ENCODE measurements around the gene NUDT12.

NUDT12 gene

DNA sequence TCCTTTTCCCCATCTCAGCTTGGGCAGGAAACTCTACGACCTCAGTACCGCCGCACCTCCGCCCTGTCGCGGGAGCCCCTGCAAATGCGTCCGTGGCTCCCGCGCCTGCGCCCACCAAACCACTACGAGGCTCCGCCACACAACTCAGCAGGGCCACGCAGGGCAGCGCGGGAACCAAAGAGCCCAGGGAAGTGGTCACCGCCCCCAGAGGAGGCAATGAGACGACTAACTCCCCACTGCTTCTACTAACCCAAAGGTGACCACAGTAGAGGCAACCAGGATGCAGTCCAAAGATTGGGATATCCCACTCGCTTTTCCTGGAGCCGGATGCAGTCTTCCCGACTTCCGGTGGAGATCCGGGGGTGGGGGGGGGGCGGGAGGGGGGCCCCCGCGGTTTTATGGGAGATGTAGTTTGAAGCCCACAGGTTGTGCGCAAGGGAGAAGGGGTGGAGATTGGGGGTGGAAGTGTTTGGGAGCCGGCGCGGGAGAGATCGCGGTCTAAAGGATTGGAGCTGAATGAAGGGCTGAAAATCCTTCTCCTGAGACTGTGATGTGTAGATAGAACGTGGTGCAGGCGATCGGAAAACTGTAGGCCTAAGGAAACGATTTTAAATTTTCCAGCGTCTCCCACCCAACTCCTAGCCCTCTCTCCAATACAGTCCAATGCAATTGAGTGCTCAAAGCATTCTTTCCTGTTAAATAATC lies at the start of gene NUDT12:
NUDT12 (minus strand) TSS at position 337 of the 705 bp plus-strand sequence. CDS start 2,541 bp downstream, outside the sequence.
- peak; percentile 88 for DNase-seq (ENCODE audit: low spot score)

- DNase-seq (ENCODE audit: low spot score): no peak
Observed at GRCh38 chr5:103607346-103607745, 44.8 kb upstream of the NUDT12 start.

GRCh38 chr5:103605277-103605676 lies 42.7 kb upstream of the NUDT12 start:
- DNase-seq (ENCODE audit: low spot score): peak; percentile 20

DNA sequence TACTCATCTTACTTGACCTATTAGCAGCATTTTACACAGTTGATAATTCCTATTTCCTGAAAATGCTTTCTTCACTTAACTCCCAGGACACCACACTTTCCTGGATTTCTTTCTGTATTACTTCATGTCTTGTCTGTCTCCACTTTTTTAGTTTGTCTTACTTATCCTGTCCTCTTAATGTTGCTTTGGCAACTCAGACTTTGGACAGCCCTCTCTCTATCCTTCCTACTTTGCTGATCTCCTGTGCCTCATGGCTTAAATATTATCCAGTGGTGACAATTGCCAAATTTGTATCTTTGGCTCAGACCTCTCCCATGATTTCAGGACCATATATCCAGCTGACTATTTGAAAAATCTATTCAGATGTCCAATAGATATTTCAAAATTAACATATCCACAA lies 39.8 kb upstream of the NUDT12 start:
- DNase-seq (ENCODE audit: low spot score): no peak

- DNase-seq (ENCODE audit: low spot score): no peak
Observed at GRCh38 chr5:103601314-103601713, 38.7 kb upstream of the NUDT12 start.

- DNase-seq (ENCODE audit: low spot score): no peak
Observed at GRCh38 chr5:103600086-103600485, 37.5 kb upstream of the NUDT12 start.

DNA sequence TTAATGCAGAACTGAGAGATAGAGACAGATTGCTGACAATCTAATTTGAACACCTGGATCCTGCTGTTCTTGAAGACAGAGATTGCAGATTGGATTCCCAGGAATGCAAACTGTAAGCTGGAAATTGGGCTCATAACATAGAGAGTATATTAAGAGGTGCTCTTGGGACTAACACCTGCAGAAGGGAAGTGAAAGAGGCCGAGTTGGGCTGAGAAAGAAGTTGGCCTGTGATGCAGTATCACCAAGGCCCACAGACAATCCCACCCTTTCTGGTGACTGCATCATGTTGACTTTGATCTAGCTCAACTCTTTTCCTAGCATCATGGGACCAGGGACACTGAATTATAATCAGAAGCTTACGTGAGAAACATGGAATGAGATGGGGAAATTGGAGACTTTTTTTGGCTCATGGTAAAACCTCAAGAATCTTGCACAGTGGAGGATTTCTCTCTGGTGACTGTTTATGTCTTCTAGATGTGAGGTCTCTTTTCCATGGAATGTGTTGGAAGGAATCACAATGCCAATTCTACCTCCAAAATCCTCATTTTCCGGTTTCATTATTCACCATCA lies 36.5 kb upstream of the NUDT12 start:
- no peak for DNase-seq (ENCODE audit: low spot score)

GRCh38 chr5:103590221-103590620 lies 27.6 kb upstream of the NUDT12 start:
- no peak for DNase-seq (ENCODE audit: low spot score)

DNA sequence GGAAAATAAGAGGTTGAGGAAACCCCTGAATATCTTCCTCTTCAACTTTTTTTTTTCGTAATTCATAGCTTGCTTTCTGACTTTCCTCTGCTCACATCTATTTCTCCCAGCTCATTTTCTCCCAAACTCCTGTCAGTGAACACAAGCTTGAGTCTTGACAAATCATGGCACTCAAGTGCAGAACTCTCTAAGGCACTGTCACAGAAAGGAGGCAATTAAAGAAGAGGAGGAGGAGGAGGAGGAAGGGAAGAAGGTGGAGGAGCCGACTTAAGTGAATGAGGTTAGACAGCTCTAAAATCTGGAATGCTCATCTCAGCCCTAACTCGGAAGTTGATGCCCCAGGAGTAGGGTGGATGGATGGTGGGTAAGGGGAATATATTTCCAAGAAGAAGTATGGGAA lies 27.2 kb upstream of the NUDT12 start:
- DNase-seq (ENCODE audit: low spot score): no peak

GRCh38 chr5:103589357-103589756 lies 26.8 kb upstream of the NUDT12 start:
- DNase-seq (ENCODE audit: low spot score): no peak

- DNase-seq (ENCODE audit: low spot score): no peak
Observed at GRCh38 chr5:103587185-103587748, 24.7 kb upstream of the NUDT12 start.

GRCh38 chr5:103582364-103582763 lies 19.8 kb upstream of the NUDT12 start:
- DNase-seq (ENCODE audit: low spot score): peak; percentile 40

GRCh38 chr5:103573411-103573810 lies 10.8 kb upstream of the NUDT12 start:
- peak; percentile 15 for DNase-seq (ENCODE audit: low spot score)

- DNase-seq (ENCODE audit: low spot score): no peak
Observed at GRCh38 chr5:103572454-103572853, 9.9 kb upstream of the NUDT12 start.

DNA sequence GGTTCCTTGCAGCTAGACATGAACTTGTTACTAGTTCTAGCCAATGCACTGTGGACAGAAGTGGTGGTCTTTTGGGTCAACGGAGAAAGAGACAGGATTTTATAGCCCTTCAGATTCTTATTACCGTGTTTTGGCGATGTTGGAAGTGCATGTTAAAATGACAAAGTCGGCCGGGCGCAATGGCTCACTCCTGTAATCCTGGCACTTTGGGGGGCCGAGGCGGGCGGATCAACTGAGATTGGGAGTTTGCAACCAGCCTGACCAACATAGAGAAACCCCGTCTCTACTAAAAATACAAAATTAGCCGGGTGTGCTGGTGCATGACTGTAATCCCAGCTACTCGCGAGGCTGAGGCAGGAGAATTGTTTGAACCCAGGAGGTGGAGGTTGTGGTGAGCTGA lies 9.1 kb upstream of the NUDT12 start:
- DNase-seq (ENCODE audit: low spot score): no peak

DNA sequence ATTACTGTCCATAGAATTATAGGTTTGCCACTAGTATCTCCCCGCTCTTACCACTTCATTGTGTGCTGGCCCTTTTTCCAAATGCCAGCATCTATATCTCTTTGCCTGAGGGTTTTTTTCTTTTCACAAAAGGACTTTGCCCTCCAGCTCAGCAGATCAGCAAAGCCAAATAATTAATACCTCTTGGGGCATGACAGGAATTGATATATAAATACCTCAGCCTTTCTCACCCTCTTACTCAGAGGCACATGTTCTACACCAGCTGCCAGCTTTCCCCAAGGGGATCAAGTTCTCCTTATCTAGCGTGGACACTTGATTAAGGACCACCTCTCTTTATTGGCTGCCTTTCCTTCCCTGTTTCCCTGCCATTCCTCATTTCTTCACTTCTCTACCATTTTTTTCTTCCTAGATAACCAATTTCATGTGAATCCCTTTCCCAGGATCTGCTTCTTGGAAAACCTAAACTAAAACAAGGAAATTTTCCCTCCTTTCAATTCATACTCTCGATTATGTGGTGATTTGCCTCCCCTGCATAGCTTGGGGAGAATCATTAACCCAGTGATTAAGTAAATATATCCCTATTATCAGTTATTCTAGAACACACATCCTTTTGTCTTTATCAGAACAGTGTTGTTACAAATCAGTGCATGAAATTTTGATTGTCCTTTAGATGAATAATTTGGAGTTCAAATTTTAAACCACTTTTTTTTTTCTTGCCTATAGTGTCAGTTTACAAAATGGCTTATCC lies 6.9 kb upstream of the NUDT12 start:
- DNase-seq (ENCODE audit: low spot score): no peak

- DNase-seq (ENCODE audit: low spot score): no peak
Observed at GRCh38 chr5:103565719-103566118, 3.1 kb upstream of the NUDT12 start.

DNA sequence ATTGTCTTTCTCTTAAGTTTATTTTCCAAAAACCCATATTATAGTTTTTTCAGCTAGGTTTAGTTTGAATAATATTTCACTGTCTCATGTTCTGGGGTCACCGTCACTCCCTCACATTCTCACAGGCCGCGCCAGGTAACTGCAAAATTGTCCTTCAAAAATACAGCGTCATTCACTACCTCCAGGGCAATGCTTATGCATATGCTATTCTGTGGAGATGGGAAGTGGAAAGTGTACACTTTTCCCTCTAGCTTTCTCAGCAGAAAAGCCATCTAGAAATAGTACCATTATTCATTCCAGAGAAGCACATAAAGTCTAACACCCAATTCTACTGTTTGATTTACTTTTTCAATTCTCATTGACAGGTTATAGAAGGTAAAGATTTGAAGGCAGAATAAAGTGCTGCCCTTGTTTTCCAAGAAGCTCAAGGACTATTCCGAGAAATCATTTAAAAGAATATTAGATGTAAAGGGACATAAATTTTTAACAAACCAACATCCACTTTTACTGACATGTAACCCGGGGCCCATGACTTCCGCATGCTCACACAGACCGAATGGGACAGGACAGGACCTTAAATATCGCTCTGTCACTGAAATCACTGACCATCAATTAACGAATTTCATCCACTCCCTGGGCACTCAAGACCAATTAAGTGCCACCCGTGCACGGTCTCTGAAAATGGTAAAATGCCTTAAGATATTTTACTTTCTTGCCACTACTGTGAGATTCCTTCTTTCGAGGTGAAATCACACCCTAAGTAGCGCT lies 720 bp downstream of the NUDT12 start:
- DNase-seq (ENCODE audit: low spot score): no peak

GRCh38 chr5:103560826-103561225 lies 1.8 kb downstream of the NUDT12 start:
- no peak for DNase-seq (ENCODE audit: low spot score)

DNA sequence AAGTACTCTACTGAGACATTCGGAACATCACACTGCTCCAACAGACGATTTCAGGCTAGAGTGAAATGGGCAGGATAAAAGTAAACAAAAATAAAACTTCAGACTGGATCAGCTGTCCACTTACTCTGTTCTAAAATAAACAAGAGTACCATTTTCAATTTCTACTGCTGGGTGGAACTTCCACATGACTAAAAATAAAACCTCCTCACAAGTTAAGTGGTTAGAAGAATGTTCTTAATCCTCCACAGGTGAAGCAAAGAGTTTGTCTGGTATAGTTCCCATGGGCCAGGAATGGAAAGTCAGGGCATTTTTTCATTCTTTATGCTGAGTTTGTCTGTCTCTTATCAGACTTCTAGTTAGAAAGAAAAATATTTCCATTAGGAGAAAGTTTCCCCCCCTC lies 15.7 kb downstream of the NUDT12 start:
- DNase-seq (ENCODE audit: low spot score): no peak

DNA sequence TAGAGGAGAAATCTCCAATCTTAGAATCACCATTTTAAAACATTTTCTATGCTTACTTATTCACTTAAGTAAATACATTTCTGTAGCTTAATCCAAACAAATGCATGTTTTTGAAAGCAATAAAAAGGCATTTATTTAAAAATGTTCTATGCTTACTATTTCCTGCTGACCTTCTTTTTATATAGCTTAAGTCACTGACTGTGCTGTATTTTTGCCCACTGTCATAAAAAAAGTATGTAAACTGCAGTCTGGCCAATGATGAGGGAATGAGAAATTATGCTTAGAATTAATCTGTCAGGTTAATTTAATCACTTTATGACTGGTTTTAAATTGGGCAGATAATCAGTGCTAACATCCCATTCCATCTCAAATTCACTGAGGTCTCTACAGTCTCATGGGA lies 20.1 kb downstream of the NUDT12 start:
- no peak for DNase-seq (ENCODE audit: low spot score)

GRCh38 chr5:103541569-103541968 lies 21.0 kb downstream of the NUDT12 start:
- no peak for DNase-seq (ENCODE audit: low spot score)

All from iPS-NIHi11 (cell line).